ENCODE data around the gene NUTM2B. TPM values are rescaled to one million over a fixed set of nuclear protein-coding genes. Genes with fewer than 3 reads are reported as not detected.

Gene NUTM2B
- 0.62 and 0.99 TPM in 2 replicates for total RNA-seq

DNA sequence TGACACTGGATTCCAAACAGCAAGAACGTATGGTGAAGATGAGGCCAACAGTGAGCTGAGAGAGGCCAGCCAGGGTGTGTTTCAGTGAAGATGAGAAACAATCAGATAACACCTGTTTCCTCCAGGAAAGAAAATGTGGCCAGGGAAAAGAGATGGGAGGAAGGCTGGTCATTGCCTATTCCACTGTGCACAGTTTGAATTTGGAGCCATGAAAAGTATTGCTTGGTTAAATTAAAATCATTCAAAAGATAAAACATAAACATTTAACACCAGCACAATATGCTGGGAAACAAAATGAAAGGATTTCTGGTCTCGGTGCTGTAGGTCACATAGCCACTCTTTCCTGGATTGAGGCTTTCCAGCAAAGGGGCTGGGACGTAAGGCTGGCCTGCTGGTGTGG is at the start of gene NUTM2B:
Gene NUTM2B (plus strand): TSS at position 301 of the 400 bp plus-strand sequence. CDS start 383 bp downstream, outside the sequence.

Other genes with a start within 250 kb of the NUTM2B start
- gene EIF5AL1, start 190.7 kb upstream of the NUTM2B start, total RNA-seq = 0.31 and 0.84 TPM in 2 replicates
- not detected in 2 replicates for gene SFTPA2, start 142.8 kb upstream of the NUTM2B start, total RNA-seq
- gene SFTPA1, start 92.3 kb upstream of the NUTM2B start, total RNA-seq = not detected in 2 replicates
- 0.30 TPM in 1 of 2 replicates, not detected in the other for gene NUTM2E, start 123.5 kb downstream of the NUTM2B start, total RNA-seq
- gene SFTPD, start 245.9 kb downstream of the NUTM2B start, total RNA-seq = 0.08 TPM in 1 of 2 replicates, not detected in the other